ENCODE measurements around the gene RPA4.

Gene RPA4

DNA sequence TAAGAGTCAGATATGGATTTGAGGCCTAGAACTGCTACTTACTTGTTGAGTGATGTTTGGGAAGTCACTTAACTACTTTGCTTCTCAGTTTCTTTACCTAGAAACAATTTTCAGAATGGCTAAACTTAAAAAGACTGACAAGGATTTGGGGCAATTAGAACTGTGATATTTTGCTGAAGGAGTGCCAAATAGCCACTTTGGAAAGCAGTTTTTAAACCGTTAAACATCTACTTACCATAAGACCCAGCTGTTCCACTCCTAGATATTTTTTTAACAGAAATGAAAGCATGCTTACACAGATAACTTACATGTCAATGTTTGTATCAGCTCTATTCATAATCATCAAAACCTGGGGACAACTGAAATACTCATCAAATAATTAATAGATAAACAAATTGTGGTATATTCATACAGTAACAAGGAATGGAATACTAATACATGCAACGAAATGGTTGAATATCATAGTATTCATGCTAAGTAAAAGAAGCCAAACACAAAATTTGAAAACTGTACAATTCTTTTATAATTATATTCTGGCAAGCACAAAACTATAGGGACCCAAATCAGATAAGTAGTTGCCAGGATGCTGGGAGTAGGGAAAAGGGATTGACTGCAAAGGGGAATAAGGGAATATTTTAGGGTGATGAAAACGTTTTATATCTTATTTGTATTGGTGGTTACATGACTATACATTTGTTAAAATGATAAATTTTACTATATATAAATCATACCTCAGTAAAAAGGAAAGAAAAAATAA is 24.0 kb downstream of the RPA4 start:
- no peak for TF ChIP-seq POLR2A (IDR thresholded peaks at IDR 0.05; ENCODE audit: low read depth, low read length)
- FAIRE-seq (no peak), DNase-seq (ENCODE audit: insufficient read length, low spot score) (no peak)

DNA sequence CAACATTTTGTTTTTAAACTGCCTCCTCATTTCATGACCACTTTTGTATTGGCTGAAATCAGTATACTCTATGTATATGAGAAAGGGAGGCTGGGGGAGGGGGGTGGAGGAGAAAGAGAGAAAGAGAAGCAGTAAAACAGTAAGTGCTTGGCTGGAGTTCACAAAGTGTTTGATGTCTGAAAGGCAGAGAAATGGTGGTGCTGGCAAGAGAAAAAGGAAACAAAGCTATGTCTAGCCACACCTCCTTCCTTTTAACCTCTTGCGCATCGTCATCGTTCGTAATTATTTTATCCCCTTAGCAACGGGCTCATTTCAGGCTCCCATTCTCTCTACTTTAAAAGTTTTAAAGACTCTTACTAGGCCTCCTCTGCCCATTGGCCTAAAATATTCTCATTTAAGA is 25.6 kb downstream of the RPA4 start:
- FAIRE-seq (no peak), DNase-seq (ENCODE audit: insufficient read length, low spot score) (no peak)
- no peak for TF ChIP-seq POLR2A (IDR thresholded peaks at IDR 0.05; ENCODE audit: low read depth, low read length)

DNA sequence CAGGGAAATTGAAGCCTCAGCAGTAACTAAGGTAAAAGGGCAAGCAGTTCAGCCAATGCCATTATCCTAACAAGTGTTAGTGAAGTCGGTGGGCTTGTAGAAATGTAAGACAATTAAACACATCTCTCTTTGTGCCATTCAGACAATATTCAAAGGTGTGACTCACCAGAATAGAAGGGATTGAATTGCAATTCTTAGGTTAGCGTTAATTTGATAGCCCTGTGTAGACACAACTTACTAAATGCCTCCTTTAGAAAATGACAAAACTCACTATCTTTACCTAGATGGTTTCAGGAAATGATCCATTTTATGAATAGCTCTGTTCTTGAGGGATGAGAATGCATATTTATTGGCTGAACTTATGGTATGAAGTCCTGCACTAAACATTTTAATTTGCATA is 35.2 kb downstream of the RPA4 start:
- FAIRE-seq = no peak
- no peak for TF ChIP-seq POLR2A (IDR thresholded peaks at IDR 0.05; ENCODE audit: low read depth, low read length)
- DNase-seq (ENCODE audit: insufficient read length, low spot score) = no peak

DNA sequence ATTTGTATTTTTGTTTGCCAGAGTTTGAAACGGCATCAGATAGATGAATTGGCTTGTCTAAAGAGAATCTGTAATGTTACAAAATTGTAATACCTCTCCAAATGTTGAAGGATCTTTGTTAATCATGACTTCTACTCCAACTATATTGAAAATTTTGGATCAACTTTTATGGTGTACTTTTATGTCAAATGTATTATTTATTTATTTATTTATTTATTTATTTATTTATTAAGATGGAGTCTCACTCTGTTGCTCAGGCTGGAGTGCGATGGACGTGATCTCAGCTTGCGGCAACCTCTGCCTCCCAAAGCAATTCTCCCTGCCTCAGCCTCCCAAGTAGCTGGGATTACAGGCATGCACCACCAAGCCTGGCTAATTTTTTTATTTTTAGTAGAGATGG is 36.0 kb downstream of the RPA4 start:
- no peak for TF ChIP-seq POLR2A (IDR thresholded peaks at IDR 0.05; ENCODE audit: low read depth, low read length)
- no peak for FAIRE-seq
- no peak for DNase-seq (ENCODE audit: insufficient read length, low spot score)

DNA sequence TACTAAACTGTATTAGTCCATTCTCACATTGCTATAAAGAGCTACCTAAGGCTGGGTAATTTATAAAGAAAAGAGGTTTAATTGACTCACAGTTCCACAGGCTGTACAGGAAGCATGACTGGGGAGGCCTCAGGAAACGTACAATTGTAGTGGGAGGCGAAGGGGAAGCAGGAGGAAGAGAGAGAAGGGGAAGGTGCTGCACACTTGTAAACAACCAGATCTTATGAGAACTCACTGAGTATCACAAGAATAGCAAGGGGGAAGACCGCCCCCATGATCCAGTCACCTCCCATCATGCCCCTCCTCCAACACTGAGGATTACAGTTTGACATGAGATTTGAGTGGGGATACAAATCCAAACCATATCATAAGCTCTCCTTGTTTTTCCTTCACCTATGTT is 40.9 kb downstream of the RPA4 start:
- DNase-seq (ENCODE audit: insufficient read length, low spot score) (no peak), FAIRE-seq (no peak)
- TF ChIP-seq POLR2A (IDR thresholded peaks at IDR 0.05; ENCODE audit: low read depth, low read length) = no peak

DNA sequence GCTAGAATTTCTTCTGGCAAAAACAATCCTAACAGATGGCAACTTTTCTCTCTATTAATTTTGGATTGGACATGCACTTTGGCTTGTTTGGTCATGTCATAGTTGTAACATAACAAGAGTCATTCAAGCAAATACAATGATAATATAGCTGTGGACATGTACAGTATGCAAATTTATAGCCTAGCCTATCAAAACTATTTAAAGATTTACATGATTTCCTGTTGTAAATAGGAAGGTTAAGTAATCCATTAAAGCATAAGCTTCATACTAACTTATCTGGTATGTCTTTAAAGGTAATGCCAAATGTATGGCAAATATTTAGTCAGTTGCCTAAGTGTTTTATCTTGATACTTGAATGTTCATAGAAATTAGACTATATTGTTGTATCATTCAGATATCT is 45.3 kb downstream of the RPA4 start:
- no peak for TF ChIP-seq POLR2A (IDR thresholded peaks at IDR 0.05; ENCODE audit: low read depth, low read length)
- DNase-seq (ENCODE audit: insufficient read length, low spot score) (no peak), FAIRE-seq (no peak)
